NK-92 treated with Interleukin-12 subunit alpha and Interleukin-12 subunit beta, amount 100 ng/mL, for 24 hours (cell line): ENCODE measurements around the gene IQUB.
"Not testable (repeated sequence)": the region's sequence is repeated elsewhere in the genome, so short reads cannot be mapped to it uniquely, and the experiment has no call there.

ENCODE experiments used
- DNase-seq: peaks from one replicate; lab custom pipeline; 2025; lab: John Stamatoyannopoulos, UW

The IQUB gene

GRCh38 chr7:123539871-123540270, 5.5 kb upstream of the IQUB start:
- DNase-seq, result no peak

GRCh38 chr7:123538897-123539296, 4.5 kb upstream of the IQUB start:
- no peak for DNase-seq

GRCh38 chr7:123538189-123538714, 3.9 kb upstream of the IQUB start:
- DNase-seq, result no peak

GRCh38 chr7:123537026-123537642, 2.7 kb upstream of the IQUB start:
- no peak for DNase-seq

- DNase-seq, result no peak
Observed at GRCh38 chr7:123535517-123535916, 1.1 kb upstream of the IQUB start.

GRCh38 chr7:123533929-123534382, 439 bp downstream of the IQUB start:
- DNase-seq, result no peak

GRCh38 chr7:123533553-123533917, 860 bp downstream of the IQUB start:
- no peak for DNase-seq

- peak; percentile 2 for DNase-seq
Observed at GRCh38 chr7:123532788-123533552, 1.4 kb downstream of the IQUB start.

GRCh38 chr7:123532343-123532742, 2.1 kb downstream of the IQUB start:
- DNase-seq, result not testable (repeated sequence)

GRCh38 chr7:123530035-123530591, 4.3 kb downstream of the IQUB start:
- not testable (repeated sequence) for DNase-seq

GRCh38 chr7:123528265-123528664, 6.1 kb downstream of the IQUB start:
- DNase-seq, result no peak

- DNase-seq, result not testable (repeated sequence)
Observed at GRCh38 chr7:123527712-123528225, 6.6 kb downstream of the IQUB start.

GRCh38 chr7:123526533-123526932, 7.9 kb downstream of the IQUB start:
- not testable (repeated sequence) for DNase-seq

GRCh38 chr7:123522066-123522465, 12.3 kb downstream of the IQUB start:
- no peak for DNase-seq

GRCh38 chr7:123505221-123505620, 29.2 kb downstream of the IQUB start:
- DNase-seq, result no peak

- DNase-seq, result no peak
Observed at GRCh38 chr7:123502201-123502600, 32.2 kb downstream of the IQUB start.

GRCh38 chr7:123500878-123501489, 33.4 kb downstream of the IQUB start:
- DNase-seq, result no peak

- no peak for DNase-seq
Observed at GRCh38 chr7:123499211-123499970, 35.0 kb downstream of the IQUB start.

- DNase-seq, result no peak
Observed at GRCh38 chr7:123498601-123499000, 35.8 kb downstream of the IQUB start.

- DNase-seq, result no peak
Observed at GRCh38 chr7:123498031-123498430, 36.4 kb downstream of the IQUB start.

GRCh38 chr7:123494193-123494796, 40.1 kb downstream of the IQUB start:
- DNase-seq, result no peak
